Mesenchymal stem cell (in vitro differentiated cells and primary cell): ENCODE results near the gene CSTB.

Source experiments
- DNase-seq: peaks from one replicate; pipeline ENCODE4 v3.0.0-alpha.2; 2013
- H2AFZ ChIP-seq: one replicate; pipeline ENCODE4 v1.6.1; 2013; ENCODE audit warnings: low read depth, mild to moderate bottlenecking, control low read depth, inconsistent platforms, low read length, moderate library complexity
- H2AK5ac ChIP-seq: 2 replicates; pipeline ENCODE4 v1.6.1; 2013; ENCODE audit warnings: low read length, moderate library complexity, mild to moderate bottlenecking, inconsistent platforms; ENCODE audit not compliant: severe bottlenecking
- H2BK120ac ChIP-seq: one replicate; pipeline ENCODE4 v1.6.1; 2013; ENCODE audit warnings: low read depth, mild to moderate bottlenecking, inconsistent platforms, low read length, moderate library complexity
- H2BK12ac ChIP-seq, 2 experiments: one replicate each; pipeline ENCODE4 v1.6.1; 2013; ENCODE audit warnings: inconsistent platforms in 2 of 2, low read length in 2 of 2, mild to moderate bottlenecking in 2 of 2, moderate library complexity in 2 of 2, control low read depth in 1 of 2
- H2BK15ac ChIP-seq: one replicate; pipeline ENCODE4 v1.6.1; 2013; ENCODE audit warnings: mild to moderate bottlenecking, low read depth, inconsistent platforms; ENCODE audit not compliant: poor library complexity, severe bottlenecking
- H2BK5ac ChIP-seq: 2 replicates; pipeline ENCODE4 v1.6.1; 2013; ENCODE audit warnings: low read depth, mild to moderate bottlenecking, low read length, control low read depth, inconsistent platforms; ENCODE audit not compliant: poor library complexity, severe bottlenecking
- H3K14ac ChIP-seq, 2 experiments: one replicate each; pipeline ENCODE4 v1.6.1; 2013; ENCODE audit warnings: inconsistent platforms in 2 of 2, low read length in 2 of 2, control low read depth in 1 of 2, mild to moderate bottlenecking in 1 of 2, moderate library complexity in 1 of 2
- H3K18ac ChIP-seq, 2 experiments: one replicate each; pipeline ENCODE4 v1.6.1; 2013; ENCODE audit warnings: inconsistent platforms in 2 of 2, low read length in 2 of 2, control low read depth in 1 of 2, low read depth in 1 of 2, mild to moderate bottlenecking in 1 of 2
- H3K23ac ChIP-seq, 2 experiments: one replicate each; pipeline ENCODE4 v1.6.1; 2013; ENCODE audit warnings: inconsistent platforms in 2 of 2, low read length in 2 of 2, mild to moderate bottlenecking in 2 of 2, moderate library complexity in 2 of 2, control low read depth in 1 of 2
- H3K27ac ChIP-seq: 2 replicates; pipeline ENCODE4 v1.5.1; 2013; ENCODE audit warnings: mild to moderate bottlenecking, moderate library complexity, low read length, control low read depth, inconsistent platforms; ENCODE audit not compliant: poor library complexity, severe bottlenecking
- H3K27me3 ChIP-seq, 2 experiments: 2 replicates each; pipeline versions ENCODE4 v1.6.1 to v1.7.0; 2013; ENCODE audit warnings: low read length in 2 of 2, mild to moderate bottlenecking in 2 of 2, moderate library complexity in 2 of 2, control low read depth in 1 of 2, inconsistent platforms in 1 of 2; ENCODE audit not compliant: control insufficient read depth in 1 of 2, insufficient read depth in 1 of 2
- H3K36me3 ChIP-seq, 2 experiments: 2 replicates each; pipeline versions ENCODE4 v1.6.1 to v1.7.0; 2013; ENCODE audit warnings: low read length in 2 of 2, control low read depth in 1 of 2, inconsistent platforms in 1 of 2, low read depth in 1 of 2, mild to moderate bottlenecking in 1 of 2; ENCODE audit not compliant: insufficient read depth in 2 of 2, control insufficient read depth in 1 of 2
- H3K4ac ChIP-seq, 2 experiments: one replicate each; pipeline ENCODE4 v1.6.1; 2013; ENCODE audit warnings: inconsistent platforms in 2 of 2, low read length in 2 of 2, mild to moderate bottlenecking in 2 of 2, moderate library complexity in 2 of 2, control low read depth in 1 of 2, low read depth in 1 of 2
- H3K4me1 ChIP-seq: 2 replicates; pipeline ENCODE4 v1.6.1; 2013; ENCODE audit warnings: low read depth, low read length, control low read depth; ENCODE audit not compliant: control insufficient read depth, insufficient read depth
- H3K4me2 ChIP-seq: 2 replicates; pipeline ENCODE4 v1.6.1; 2013; ENCODE audit warnings: low read length, mild to moderate bottlenecking, inconsistent platforms; ENCODE audit not compliant: poor library complexity, severe bottlenecking
- H3K4me3 ChIP-seq, 2 experiments: 2 replicates each; pipeline versions ENCODE4 v1.5.1 to v1.7.0; 2013; ENCODE audit warnings: low read length in 2 of 2, mild to moderate bottlenecking in 2 of 2, control low read depth in 1 of 2, low read depth in 1 of 2; ENCODE audit not compliant: insufficient read depth in 1 of 2
- H3K79me1 ChIP-seq: replicated peaks from 2 replicates; pipeline ENCODE4 v1.6.1; 2013; ENCODE audit warnings: mild to moderate bottlenecking, control low read depth, low read length, inconsistent platforms; ENCODE audit not compliant: poor library complexity, severe bottlenecking
- H3K9ac ChIP-seq: 2 replicates; pipeline ENCODE4 v1.7.0; 2013; ENCODE audit warnings: mild to moderate bottlenecking, low read length, moderate library complexity
- H3K9me3 ChIP-seq: 2 replicates; pipeline ENCODE4 v1.7.0; 2013; ENCODE audit warnings: mild to moderate bottlenecking, low read length; ENCODE audit not compliant: control insufficient read depth
- H4K8ac ChIP-seq: one replicate; pipeline ENCODE4 v1.6.1; 2013; ENCODE audit warnings: inconsistent platforms, mild to moderate bottlenecking, low read length, moderate library complexity
- H4K91ac ChIP-seq: one replicate; pipeline ENCODE4 v1.6.1; 2013; ENCODE audit warnings: mild to moderate bottlenecking, low read length, inconsistent platforms
- WGBS: methylation state at CpG from one replicate; pipeline ENCODE4 v1.1.7; 2013; ENCODE audit warnings: mixed read lengths; 5-methylcytosine and 5-hydroxymethylcytosine counted together

Gene CSTB

GRCh38 chr21:43809853-43810504 is 33.9 kb upstream of the CSTB start:
- Histone ChIP-seq H3K23ac (no peak overlapping the region), H3K14ac (no peak overlapping the region), H3K9me3 (no peaks in the 10 kb centered on the region), H2BK12ac (no peak overlapping the region), H3K9ac (no peak overlapping the region), H3K4me2 (no peak overlapping the region), H4K8ac (no peak overlapping the region), H3K27me3 (peaks cover 4 to 25% of the 10 kb centered on the region in 2 experiments), H3K36me3 (peaks cover 9 to 12% of the 10 kb centered on the region in 2 experiments), H2BK15ac (no peak overlapping the region), H4K91ac (peak overlapping the region; percentile 18), H3K4ac (no peak overlapping the region), H3K27ac (no peak overlapping the region), H2BK5ac (no peak overlapping the region), H2AFZ (no peak overlapping the region), H3K4me1 (peaks cover 6% of the 10 kb centered on the region), H2AK5ac (no peak overlapping the region), H3K4me3 (no peak overlapping the region), H2BK120ac (no peak overlapping the region), H3K79me1 (no peaks in the 10 kb centered on the region), H3K18ac (no peak overlapping the region)
- WGBS, result 80% methylated on average over 26 of the region's 26 CpGs
- DNase-seq, result no peak

GRCh38 chr21:43809346-43809799 is 33.3 kb upstream of the CSTB start:
- H3K9me3 ChIP-seq, result no peaks in the 10 kb centered on the region
- no peak overlapping the region for H2BK15ac ChIP-seq
- H4K8ac ChIP-seq, result no peak overlapping the region
- 87% methylated on average over 13 of the region's 16 CpGs for WGBS
- no peak overlapping the region for H3K4me3 ChIP-seq
- H3K4me2 ChIP-seq, result no peak overlapping the region
- H3K27me3 ChIP-seq, result peaks cover 2 to 21% of the 10 kb centered on the region in 2 experiments
- H3K27ac ChIP-seq, result no peak overlapping the region
- no peak overlapping the region for H3K14ac ChIP-seq
- no peak overlapping the region for H3K9ac ChIP-seq
- peaks cover 6% of the 10 kb centered on the region for H3K4me1 ChIP-seq
- no peak overlapping the region for H4K91ac ChIP-seq
- H3K23ac ChIP-seq, result no peak overlapping the region
- peaks cover 14 to 15% of the 10 kb centered on the region in 2 experiments for H3K36me3 ChIP-seq
- H2BK120ac ChIP-seq, result no peak overlapping the region
- no peak overlapping the region for H2AK5ac ChIP-seq
- no peak for DNase-seq
- H2AFZ ChIP-seq, result no peak overlapping the region
- no peak overlapping the region for H2BK12ac ChIP-seq
- H2BK5ac ChIP-seq, result no peak overlapping the region
- no peak overlapping the region for H3K18ac ChIP-seq
- H3K4ac ChIP-seq, result no peak overlapping the region
- peaks cover 3% of the 10 kb centered on the region for H3K79me1 ChIP-seq

GRCh38 chr21:43808832-43809251 is 32.7 kb upstream of the CSTB start:
- Histone ChIP-seq H2BK15ac (no peak overlapping the region), H3K4me1 (peaks cover 6% of the 10 kb centered on the region), H3K4ac (no peak overlapping the region), H3K9me3 (no peaks in the 10 kb centered on the region), H2BK12ac (no peak overlapping the region), H2AK5ac (no peak overlapping the region), H3K18ac (no peak overlapping the region), H2BK5ac (no peak overlapping the region), H3K9ac (no peak overlapping the region), H3K14ac (no peak overlapping the region), H3K36me3 (peaks cover 19 to 20% of the 10 kb centered on the region in 2 experiments), H3K27me3 (peaks cover 0 to 21% of the 10 kb centered on the region in 2 experiments), H3K27ac (no peak overlapping the region), H2BK120ac (no peak overlapping the region), H2AFZ (no peak overlapping the region), H3K23ac (no peak overlapping the region), H4K8ac (no peak overlapping the region), H3K79me1 (peaks cover 3% of the 10 kb centered on the region), H3K4me2 (no peak overlapping the region), H4K91ac (no peak overlapping the region), H3K4me3 (no peak overlapping the region)
- DNase-seq, result no peak
- WGBS, result 91% methylated on average over 22 of the region's 22 CpGs

GRCh38 chr21:43808367-43808766 is 32.3 kb upstream of the CSTB start:
- H3K9ac ChIP-seq, result no peak overlapping the region
- no peak overlapping the region for H3K4me3 ChIP-seq
- peaks cover 0 to 19% of the 10 kb centered on the region in 2 experiments for H3K27me3 ChIP-seq
- H4K91ac ChIP-seq, result no peak overlapping the region
- H3K36me3 ChIP-seq, result peaks cover 23 to 24% of the 10 kb centered on the region in 2 experiments
- H4K8ac ChIP-seq, result no peak overlapping the region
- H3K23ac ChIP-seq, result no peak overlapping the region
- no peak overlapping the region for H3K27ac ChIP-seq
- H3K4ac ChIP-seq, result no peak overlapping the region
- H3K4me1 ChIP-seq, result peaks cover 6% of the 10 kb centered on the region
- H2BK12ac ChIP-seq, result no peak overlapping the region
- no peak overlapping the region for H2AK5ac ChIP-seq
- no peak overlapping the region for H2BK120ac ChIP-seq
- H2BK5ac ChIP-seq, result no peak overlapping the region
- H3K9me3 ChIP-seq, result no peaks in the 10 kb centered on the region
- no peak for DNase-seq
- peaks cover 3% of the 10 kb centered on the region for H3K79me1 ChIP-seq
- H3K4me2 ChIP-seq, result no peak overlapping the region
- 86% methylated on average over 18 of the region's 18 CpGs for WGBS
- no peak overlapping the region for H3K14ac ChIP-seq
- no peak overlapping the region for H2BK15ac ChIP-seq
- H2AFZ ChIP-seq, result no peak overlapping the region
- no peak overlapping the region for H3K18ac ChIP-seq
